ENCODE data around the gene IGF1R.

IGF1R gene

DNA sequence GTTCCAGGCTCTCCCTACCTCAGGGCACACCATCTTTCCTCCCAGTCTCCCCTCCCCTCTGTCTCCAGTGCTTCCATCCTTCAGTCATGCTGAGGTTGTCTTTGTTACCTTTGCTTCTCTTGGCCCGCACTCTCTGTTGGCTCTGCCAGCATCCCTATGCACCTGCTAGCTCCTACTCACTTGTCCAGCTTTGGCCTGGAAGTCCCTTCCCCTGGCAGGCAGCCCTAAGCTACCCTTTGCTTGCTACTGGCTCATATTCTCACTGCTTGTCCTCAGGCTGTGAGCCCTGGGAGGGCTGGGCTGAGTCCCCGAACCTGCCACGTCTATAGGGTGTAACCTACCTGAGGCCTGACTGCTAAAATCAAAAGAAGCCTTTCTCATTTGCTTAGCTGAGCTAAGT, 236.6 kb downstream of the IGF1R start:
- DNase-seq (ENCODE audit: low read depth in 2 of 2) = no peak

DNA sequence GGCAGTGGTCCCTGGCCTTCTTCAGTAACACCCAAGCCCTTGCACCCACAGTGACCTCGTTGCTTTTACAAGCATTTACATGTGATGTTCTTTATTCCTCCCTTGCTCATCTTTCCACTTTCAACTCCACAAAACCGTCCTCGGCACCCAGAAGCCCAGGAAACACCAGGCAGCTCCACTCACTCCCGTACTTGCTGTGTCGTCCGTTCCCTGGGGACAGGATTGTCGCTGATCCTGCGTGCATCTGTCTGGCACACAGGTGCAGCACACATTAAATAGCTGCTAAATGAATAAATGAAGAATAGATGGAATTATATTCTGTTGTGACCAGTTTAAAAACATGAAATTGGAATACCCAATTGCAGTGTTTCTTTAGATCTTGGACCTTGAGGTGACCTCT, 239.6 kb downstream of the IGF1R start:
- DNase-seq (ENCODE audit: low read depth in 2 of 2) = no peak

- DNase-seq (ENCODE audit: low read depth in 2 of 2) = no peak
These were observed 240.6 kb downstream of the IGF1R start for GRCh38 chr15:98888820-98889479.

DNA sequence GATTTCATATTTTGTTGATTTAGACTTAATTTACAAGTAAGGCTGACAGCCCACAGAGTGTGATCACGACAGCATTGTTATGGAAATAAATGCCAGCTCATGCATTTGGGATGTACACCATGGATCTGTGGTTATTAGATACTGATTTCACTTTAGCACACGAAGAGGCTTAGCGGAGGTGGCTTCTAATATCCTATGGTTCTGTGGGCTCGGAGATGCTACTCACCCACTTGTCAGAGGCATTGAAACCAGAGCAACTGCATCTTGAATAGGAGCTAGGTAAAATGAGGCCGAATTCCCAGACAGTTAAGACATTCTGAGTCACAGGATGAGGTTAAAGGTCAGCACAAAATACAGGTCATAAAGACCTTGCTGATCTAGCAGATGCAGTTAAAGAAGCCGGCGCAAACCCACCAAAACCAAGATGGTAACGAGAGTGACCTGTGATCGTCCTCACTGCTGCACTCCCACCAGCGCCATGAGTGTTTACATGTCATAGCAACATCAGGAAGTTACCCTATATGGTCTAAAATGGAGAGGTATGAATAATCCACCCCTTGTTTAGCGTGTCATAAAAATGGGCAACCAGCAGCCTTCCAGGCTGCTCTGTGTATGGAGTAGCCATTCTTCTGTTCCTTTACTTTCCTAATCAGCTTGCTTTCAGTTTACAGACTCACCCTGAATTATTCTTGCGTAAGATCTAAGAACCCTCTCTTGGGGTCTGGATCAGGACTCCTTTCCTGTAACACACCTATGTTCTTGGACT, 241.8 kb downstream of the IGF1R start:
- DNase-seq (ENCODE audit: low read depth in 2 of 2) = no peak

- DNase-seq (ENCODE audit: low read depth in 2 of 2) = no peak
These were observed 243.0 kb downstream of the IGF1R start for GRCh38 chr15:98891301-98891700.

DNA sequence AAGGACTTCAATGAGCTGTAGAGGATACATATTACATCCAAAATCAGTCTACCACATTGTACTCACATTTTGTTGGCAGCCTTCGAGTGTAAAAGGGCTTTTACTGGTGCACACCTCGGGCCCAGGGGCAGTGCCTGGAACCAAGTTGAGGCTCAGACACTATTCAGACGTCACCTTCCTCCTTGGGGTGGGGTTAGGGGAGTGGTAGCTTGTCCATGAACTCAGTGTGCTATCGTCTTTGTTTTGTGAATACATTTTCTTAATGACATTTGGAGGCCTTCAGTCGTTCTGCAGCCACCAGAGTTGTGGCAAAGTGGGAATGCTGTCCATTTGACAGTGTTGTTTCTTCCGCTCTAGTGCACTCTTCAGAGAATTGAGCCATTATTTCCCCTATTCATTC, 245.1 kb downstream of the IGF1R start:
- DNase-seq (ENCODE audit: low read depth in 2 of 2) = no peak

- DNase-seq (ENCODE audit: low read depth in 2 of 2) = no peak
These were observed 246.0 kb downstream of the IGF1R start for GRCh38 chr15:98894312-98894711.

DNA sequence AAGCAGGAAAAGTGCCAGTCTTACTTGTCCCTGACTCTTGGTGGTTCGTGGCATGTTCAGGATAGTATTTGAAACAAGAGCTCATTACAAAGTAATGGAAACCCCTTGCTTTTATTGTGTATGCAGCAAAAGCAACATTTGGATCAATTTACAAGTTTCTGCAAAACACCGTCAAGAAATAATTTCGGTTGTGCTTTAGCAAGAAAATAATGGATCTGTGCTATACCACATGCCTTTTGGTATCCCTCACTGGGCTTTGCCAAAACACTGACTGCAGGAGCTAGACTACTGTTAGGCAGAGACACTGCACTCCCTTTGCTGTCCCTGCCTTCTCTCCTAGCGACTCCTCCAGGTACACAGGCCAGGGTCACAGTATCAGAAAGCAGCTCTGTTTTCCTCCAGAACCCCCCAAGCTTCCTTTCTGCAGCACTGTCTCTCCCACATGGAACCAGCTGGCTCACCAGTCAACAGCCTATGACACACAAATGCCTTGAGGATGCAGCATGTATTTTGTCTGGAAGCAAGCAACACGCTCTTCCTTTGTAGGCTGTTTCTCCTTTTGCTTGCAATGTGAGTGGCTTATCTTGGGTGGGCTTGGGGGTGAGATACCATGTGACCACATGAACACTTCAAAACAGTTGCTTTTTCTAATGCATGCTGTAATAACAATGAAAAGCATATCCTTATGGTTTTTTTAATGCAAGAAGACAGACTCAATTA, 247.8 kb downstream of the IGF1R start:
- no peak for DNase-seq (ENCODE audit: low read depth in 2 of 2)

DNA sequence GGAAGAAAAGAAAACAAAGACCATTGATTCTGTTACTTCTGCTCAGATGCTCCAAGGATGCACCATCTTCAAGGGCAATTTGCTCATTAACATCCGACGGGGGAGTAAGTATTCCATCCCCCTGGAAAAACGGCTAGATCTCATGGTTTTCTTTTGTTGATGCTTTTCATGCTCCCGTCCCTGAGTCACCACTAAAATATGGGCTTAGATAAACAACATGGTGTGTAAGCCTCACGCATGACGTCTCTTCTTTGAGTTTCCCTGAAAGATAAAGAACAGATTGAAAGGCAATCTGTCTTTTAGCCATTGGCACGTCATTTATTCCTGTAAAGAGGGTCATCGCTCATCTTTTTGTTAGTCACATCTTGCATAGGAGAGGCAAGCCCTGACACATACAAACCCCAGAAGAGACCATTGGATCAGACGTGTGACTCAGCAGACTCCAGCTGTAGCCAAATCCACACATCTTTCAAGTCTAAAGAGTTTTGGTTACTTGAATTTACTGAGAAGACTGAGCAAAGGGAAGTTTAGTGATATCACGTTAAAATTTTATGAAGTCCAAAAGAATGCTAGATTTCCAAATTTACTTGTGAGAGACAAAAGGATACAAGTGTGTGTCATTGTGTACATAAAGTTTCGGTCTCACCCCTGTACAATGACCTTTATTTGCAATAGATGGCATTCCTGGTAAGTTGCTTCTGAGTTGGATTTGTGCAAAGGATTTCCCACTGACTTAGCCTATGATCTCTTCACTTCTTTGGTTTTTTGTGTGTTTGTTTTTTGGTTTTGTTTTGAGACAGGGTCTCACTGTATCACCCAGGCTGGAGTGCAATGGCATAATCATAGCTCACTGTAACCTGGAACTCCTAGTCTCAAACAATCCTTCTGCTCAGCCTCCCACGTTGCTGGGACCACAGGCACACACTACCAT, 248.7 kb downstream of the IGF1R start:
- no peak for DNase-seq (ENCODE audit: low read depth in 2 of 2)

DNA sequence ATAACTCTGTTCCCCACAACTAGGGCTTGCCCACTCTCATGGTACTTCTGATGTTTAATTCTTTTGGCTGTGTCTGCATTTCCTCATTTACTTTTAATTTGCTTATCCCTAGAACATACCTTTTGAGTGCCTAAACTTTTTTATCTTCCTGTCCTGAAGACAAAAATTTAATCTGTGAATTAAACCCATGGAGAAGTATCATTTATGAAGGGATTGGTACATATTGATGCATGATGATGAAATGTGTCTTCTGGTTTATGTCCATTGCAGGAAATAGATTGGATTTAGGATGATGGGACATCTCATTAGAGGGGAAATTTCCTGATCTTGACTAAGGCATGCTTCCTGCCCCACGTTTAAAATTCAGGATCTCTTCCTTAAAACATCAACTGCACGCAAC, 249.8 kb downstream of the IGF1R start:
- DNase-seq (ENCODE audit: low read depth in 2 of 2) = no peak

GRCh38 chr15:98899272-98900021, 251.1 kb downstream of the IGF1R start:
- DNase-seq (ENCODE audit: low read depth in 2 of 2) = no peak

DNA sequence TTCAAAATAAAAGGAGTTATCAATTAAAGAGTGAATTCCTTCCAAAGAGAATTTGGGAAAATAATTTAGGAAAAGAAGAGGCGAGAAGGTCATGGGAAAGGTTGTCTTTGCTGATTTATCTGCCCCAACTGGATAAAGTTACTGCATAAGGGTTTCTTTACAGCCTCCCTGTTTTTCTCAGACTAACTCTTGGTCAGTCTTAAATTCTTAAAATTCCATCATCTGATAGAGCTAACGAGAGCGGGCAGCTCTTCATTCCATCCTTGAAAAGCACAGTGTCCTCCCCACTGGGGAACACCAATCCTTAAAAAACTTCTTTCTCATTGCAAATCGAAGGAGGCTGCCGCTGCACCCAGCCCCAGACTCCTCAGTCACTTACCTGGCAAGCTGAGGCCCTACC, 252.0 kb downstream of the IGF1R start:
- DNase-seq (ENCODE audit: low read depth in 2 of 2) = no peak

- no peak for DNase-seq (ENCODE audit: low read depth in 2 of 2)
These were observed 253.2 kb downstream of the IGF1R start for GRCh38 chr15:98901434-98902072.

- DNase-seq (ENCODE audit: low read depth in 2 of 2) = no peak
These were observed 254.6 kb downstream of the IGF1R start for GRCh38 chr15:98902931-98903330.

- DNase-seq (ENCODE audit: low read depth in 2 of 2) = no peak
These were observed 255.2 kb downstream of the IGF1R start for GRCh38 chr15:98903377-98904018.

- no peak for DNase-seq (ENCODE audit: low read depth in 2 of 2)
These were observed 256.2 kb downstream of the IGF1R start for GRCh38 chr15:98904544-98904943.

- no peak for DNase-seq (ENCODE audit: low read depth in 2 of 2)
These were observed 257.8 kb downstream of the IGF1R start for GRCh38 chr15:98905963-98906711.

DNA sequence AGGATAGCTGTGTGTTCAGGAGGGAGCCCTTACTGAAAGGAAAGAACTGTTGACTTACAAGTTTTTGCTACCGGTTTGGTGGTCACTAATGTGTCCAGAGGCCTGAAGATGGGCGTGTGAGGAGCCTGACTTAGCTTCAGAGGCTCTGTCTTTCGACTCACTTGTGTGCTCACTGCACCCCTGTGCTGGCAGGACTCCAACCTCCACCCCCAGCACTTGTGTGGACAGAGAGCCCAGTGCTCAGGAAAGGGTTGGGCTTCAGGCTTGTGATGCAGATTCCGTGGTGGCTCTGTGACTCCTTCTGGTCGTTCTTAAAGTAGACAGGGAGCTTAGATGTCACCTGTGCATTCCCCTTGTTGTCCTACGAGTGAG, 258.4 kb downstream of the IGF1R start:
- no peak for DNase-seq (ENCODE audit: low read depth in 2 of 2)

- DNase-seq (ENCODE audit: low read depth in 2 of 2) = no peak
These were observed 259.7 kb downstream of the IGF1R start for GRCh38 chr15:98907927-98908471.

Measured in stimulated activated CD8-positive, alpha-beta memory T cell treated with anti-CD3 and anti-CD28 coated beads, Interleukin-7, amount 100 ng/mL, for 4 hours (primary cell).